HEK293 (cell line): ENCODE data around the gene LKAAEAR1.

Experiments
- ZNF626 ChIP-seq: fragments of 450-650 bp; sonication (Bioruptor Pico); formaldehyde crosslinking; IDR thresholded peaks from 2 replicates; pipeline ENCODE4 v1.5.1; 2018; ENCODE audit warnings: missing biosample characterization, missing genetic modification characterization, inconsistent platforms
- TF ChIP-seq, protein P1 (sequence below): fragments of 450-650 bp; formaldehyde crosslinking; IDR thresholded peaks from 2 replicates; pipeline ENCODE4 v1.5.1; 2016; ENCODE audit warnings: missing biosample characterization, missing genetic modification characterization

DNA sequence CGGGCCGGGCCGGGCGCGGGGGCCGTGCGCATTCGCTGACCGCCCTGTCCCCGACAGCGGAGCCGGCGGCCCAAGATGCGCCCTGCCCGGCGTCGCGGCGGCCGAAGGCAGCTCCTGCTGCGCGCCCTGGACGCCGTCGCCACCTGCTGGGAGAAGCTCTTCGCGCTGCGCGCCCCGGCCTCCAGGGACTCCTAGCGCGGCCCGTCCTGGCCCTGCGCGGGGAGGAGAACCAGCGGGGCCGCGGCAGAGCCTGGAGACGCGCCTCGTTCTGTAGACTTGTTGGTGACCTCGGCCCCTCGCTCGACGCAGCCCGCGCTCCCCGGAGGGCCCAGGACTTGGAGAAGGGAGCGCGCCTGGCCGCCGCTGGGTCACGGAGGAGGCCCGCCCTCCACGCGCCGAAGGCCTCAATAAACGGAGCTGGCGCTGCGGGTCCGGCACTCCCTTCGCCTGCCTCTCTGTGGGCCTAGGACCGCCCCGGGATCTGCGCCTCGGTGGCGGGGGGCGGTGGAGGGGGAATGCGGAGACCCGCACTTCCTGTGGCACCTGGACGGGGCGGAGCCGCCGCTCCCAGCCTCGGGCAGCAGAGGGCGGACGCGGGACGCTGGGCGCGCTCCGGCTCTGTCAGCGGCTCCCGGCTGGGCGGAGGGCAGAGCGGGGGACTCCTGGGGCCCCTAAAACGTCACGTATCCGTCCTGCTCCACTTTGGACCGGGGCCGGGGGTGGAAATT is 45.5 kb downstream of the LKAAEAR1 start:
- no peak for TF ChIP-seq ZNF626 (tag by site-specific recombination)
- TF ChIP-seq, protein P1, sequence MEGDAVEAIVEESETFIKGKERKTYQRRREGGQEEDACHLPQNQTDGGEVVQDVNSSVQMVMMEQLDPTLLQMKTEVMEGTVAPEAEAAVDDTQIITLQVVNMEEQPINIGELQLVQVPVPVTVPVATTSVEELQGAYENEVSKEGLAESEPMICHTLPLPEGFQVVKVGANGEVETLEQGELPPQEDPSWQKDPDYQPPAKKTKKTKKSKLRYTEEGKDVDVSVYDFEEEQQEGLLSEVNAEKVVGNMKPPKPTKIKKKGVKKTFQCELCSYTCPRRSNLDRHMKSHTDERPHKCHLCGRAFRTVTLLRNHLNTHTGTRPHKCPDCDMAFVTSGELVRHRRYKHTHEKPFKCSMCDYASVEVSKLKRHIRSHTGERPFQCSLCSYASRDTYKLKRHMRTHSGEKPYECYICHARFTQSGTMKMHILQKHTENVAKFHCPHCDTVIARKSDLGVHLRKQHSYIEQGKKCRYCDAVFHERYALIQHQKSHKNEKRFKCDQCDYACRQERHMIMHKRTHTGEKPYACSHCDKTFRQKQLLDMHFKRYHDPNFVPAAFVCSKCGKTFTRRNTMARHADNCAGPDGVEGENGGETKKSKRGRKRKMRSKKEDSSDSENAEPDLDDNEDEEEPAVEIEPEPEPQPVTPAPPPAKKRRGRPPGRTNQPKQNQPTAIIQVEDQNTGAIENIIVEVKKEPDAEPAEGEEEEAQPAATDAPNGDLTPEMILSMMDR (tag by site-specific recombination) = peak; percentile 89
